Neutrophil (primary cell): ENCODE results near the gene WASHC3.

Source experiments
- H3K27ac ChIP-seq: fragments of 200-600 bp; sonication (generic); 2 replicates; pipeline ENCODE4 v1.5.1; 2016; ENCODE audit warnings: mild to moderate bottlenecking, moderate library complexity
- H3K27me3 ChIP-seq: fragments of 200-600 bp; sonication (generic); 2 replicates; pipeline ENCODE4 v1.6.0; 2016; ENCODE audit warnings: mild to moderate bottlenecking
- H3K36me3 ChIP-seq: fragments of 200-600 bp; sonication (generic); 2 replicates; pipeline ENCODE4 v1.5.1; 2017
- H3K4me1 ChIP-seq, 2 experiments: fragments of 200-600 bp in 1 of 2; sonication (generic) in 1 of 2; 1 replicate in 1 of 2; 2 replicates in 1 of 2; pipeline versions ENCODE4 v1.5.1 to v1.6.1; 2013 to 2016; ENCODE audit warnings: low read depth in 1 of 2, low read length in 1 of 2, mild to moderate bottlenecking in 1 of 2, moderate library complexity in 1 of 2; ENCODE audit not compliant: control insufficient read depth in 1 of 2, insufficient read depth in 1 of 2
- H3K4me3 ChIP-seq, 2 experiments: fragments of 200-600 bp in 1 of 2; sonication (generic) in 1 of 2; 1 replicate in 1 of 2; 2 replicates in 1 of 2; pipeline ENCODE4 v1.5.1; 2013 to 2016; ENCODE audit warnings: low read depth in 1 of 2, low read length in 1 of 2, mild to moderate bottlenecking in 1 of 2, moderate library complexity in 1 of 2
- H3K9me3 ChIP-seq: fragments of 200-600 bp; sonication (generic); 2 replicates; pipeline ENCODE4 v1.5.1; 2016
- TF ChIP-seq, protein P1 (sequence below): fragments of 200-600 bp; sonication (generic); IDR thresholded peaks from 2 replicates; pipeline ENCODE4 v1.5.1; 2016; ENCODE audit warnings: antibody characterized with exemption

WASHC3 gene

GRCh38 chr12:101967506-101967905, 94.3 kb downstream of the WASHC3 start:
- H3K9me3 ChIP-seq: no peaks in the 10 kb centered on the region
- H3K27me3 ChIP-seq: no peaks in the 10 kb centered on the region
- TF ChIP-seq, protein P1, sequence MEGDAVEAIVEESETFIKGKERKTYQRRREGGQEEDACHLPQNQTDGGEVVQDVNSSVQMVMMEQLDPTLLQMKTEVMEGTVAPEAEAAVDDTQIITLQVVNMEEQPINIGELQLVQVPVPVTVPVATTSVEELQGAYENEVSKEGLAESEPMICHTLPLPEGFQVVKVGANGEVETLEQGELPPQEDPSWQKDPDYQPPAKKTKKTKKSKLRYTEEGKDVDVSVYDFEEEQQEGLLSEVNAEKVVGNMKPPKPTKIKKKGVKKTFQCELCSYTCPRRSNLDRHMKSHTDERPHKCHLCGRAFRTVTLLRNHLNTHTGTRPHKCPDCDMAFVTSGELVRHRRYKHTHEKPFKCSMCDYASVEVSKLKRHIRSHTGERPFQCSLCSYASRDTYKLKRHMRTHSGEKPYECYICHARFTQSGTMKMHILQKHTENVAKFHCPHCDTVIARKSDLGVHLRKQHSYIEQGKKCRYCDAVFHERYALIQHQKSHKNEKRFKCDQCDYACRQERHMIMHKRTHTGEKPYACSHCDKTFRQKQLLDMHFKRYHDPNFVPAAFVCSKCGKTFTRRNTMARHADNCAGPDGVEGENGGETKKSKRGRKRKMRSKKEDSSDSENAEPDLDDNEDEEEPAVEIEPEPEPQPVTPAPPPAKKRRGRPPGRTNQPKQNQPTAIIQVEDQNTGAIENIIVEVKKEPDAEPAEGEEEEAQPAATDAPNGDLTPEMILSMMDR: no peak
- H3K4me3 ChIP-seq: no peak overlapping the region
- H3K4me1 ChIP-seq: no peaks in the 10 kb centered on the region
- H3K36me3 ChIP-seq: no peaks in the 10 kb centered on the region
- H3K27ac ChIP-seq: no peak overlapping the region

DNA sequence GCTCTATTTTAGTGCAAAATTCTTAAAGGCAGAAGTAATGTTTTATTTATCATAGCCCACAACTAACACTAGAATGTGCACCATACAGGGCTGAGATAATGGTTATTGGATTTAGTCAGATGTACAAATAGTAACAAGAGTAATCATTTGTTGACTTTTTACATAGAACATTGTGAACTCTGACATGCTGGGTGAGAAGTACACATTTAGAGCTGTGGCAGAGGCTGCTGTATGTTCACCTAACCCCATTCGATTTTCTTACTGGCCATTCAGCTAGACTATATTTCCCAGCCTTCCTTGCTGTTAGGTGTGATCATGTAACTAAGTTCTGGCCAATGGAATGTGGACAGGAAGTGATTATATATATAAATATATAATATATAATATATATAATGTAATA, 95.3 kb downstream of the WASHC3 start:
- Histone ChIP-seq H3K27ac (no peak overlapping the region), H3K4me3 (no peak overlapping the region), H3K27me3 (no peaks in the 10 kb centered on the region), H3K4me1 (no peaks in the 10 kb centered on the region), H3K36me3 (no peaks in the 10 kb centered on the region), H3K9me3 (no peaks in the 10 kb centered on the region)
- TF ChIP-seq, protein P1: no peak

DNA sequence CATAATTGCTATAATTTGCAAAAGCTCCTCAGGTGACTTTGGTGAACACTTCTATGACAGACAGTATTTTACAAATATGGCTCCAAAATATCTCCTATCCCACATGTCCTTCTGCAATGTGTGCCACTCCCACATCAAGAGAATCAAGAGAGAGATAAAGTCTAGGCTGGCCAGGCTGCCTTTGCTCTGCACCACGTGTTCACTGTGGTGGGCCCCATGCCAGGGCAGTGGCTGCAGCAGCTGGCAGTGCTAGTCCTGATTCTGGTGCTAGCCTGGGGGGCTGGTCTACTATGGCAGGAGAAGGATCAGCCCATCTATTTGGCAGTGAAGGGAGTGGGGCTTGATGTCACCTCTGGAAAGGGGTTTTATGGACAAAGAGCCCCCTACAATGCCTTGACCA, 98.1 kb downstream of the WASHC3 start:
- TF ChIP-seq, protein P1: no peak
- Histone ChIP-seq H3K27ac (no peak overlapping the region), H3K9me3 (no peaks in the 10 kb centered on the region), H3K4me3 (no peak overlapping the region), H3K4me1 (no peaks in the 10 kb centered on the region), H3K27me3 (no peaks in the 10 kb centered on the region), H3K36me3 (no peaks in the 10 kb centered on the region)
